Mesendoderm (in vitro differentiated cells): ENCODE measurements around the gene ECE1.

ENCODE experiments used
- DNase-seq: peaks from one replicate; pipeline ENCODE4 v3.0.0; 2013
- H2AK5ac ChIP-seq: 2 replicates; pipeline ENCODE4 v1.6.1; 2013; ENCODE audit warnings: low read length, inconsistent platforms
- H2BK120ac ChIP-seq: 2 replicates; pipeline ENCODE4 v1.6.1; 2013; ENCODE audit warnings: low read depth, mild to moderate bottlenecking, low read length, moderate library complexity, mixed read lengths
- H2BK15ac ChIP-seq: replicated peaks from 2 replicates; pipeline ENCODE4 v1.6.1; 2013; ENCODE audit warnings: low read depth, mild to moderate bottlenecking, moderate library complexity
- H2BK5ac ChIP-seq: 2 replicates; pipeline ENCODE4 v1.6.1; 2013; ENCODE audit warnings: low read length, inconsistent platforms
- H3K18ac ChIP-seq: 2 replicates; pipeline ENCODE4 v1.6.1; 2013; ENCODE audit warnings: mild to moderate bottlenecking, low read length, mixed read lengths
- H3K23ac ChIP-seq: one replicate; pipeline ENCODE4 v1.6.1; 2013; ENCODE audit warnings: low read length
- H3K27ac ChIP-seq: 2 replicates; pipeline ENCODE4 v1.5.1; 2013; ENCODE audit warnings: low read depth, mild to moderate bottlenecking, inconsistent platforms, low read length, moderate library complexity
- H3K27me3 ChIP-seq: 2 replicates; pipeline ENCODE4 v1.6.1; 2013; ENCODE audit warnings: low read length, control low read depth, mild to moderate bottlenecking, inconsistent platforms; ENCODE audit not compliant: insufficient read depth, poor library complexity
- H3K36me3 ChIP-seq: 2 replicates; pipeline ENCODE4 v1.6.1; 2013; ENCODE audit warnings: low read length, inconsistent platforms; ENCODE audit not compliant: control insufficient read depth, insufficient read depth
- H3K4ac ChIP-seq: one replicate; pipeline ENCODE4 v1.6.1; 2013; ENCODE audit warnings: low read depth, mild to moderate bottlenecking, low read length, moderate library complexity
- H3K4me1 ChIP-seq: 2 replicates; pipeline ENCODE4 v1.6.1; 2013; ENCODE audit warnings: low read depth, low read length, inconsistent platforms; ENCODE audit not compliant: control insufficient read depth
- H3K4me2 ChIP-seq: 2 replicates; pipeline ENCODE4 v1.6.1; 2013; ENCODE audit warnings: low read length
- H3K4me3 ChIP-seq: 2 replicates; pipeline ENCODE4 v1.5.1; 2013; ENCODE audit warnings: mild to moderate bottlenecking, low read length
- H3K56ac ChIP-seq: one replicate; pipeline ENCODE4 v1.6.1; 2013; ENCODE audit warnings: low read length
- H3K79me1 ChIP-seq: 2 replicates; pipeline ENCODE4 v1.6.1; 2013; ENCODE audit warnings: low read length, inconsistent platforms
- H3K79me2 ChIP-seq: 2 replicates; pipeline ENCODE4 v1.6.1; 2013; ENCODE audit warnings: mild to moderate bottlenecking, low read length; ENCODE audit not compliant: control insufficient read depth, insufficient read depth
- H3K9ac ChIP-seq: 2 replicates; pipeline ENCODE4 v1.6.1; 2013; ENCODE audit warnings: low read length, inconsistent platforms
- H4K5ac ChIP-seq: one replicate; pipeline ENCODE4 v1.6.1; 2013; ENCODE audit warnings: low read length
- H4K8ac ChIP-seq: one replicate; pipeline ENCODE4 v1.6.1; 2013; ENCODE audit warnings: low read depth, mild to moderate bottlenecking, control low read depth, low read length, moderate library complexity
- WGBS: extraction: QIAGEN DNeasy Blood & Tissue Kit; methylation state at CpG from one replicate; pipeline ENCODE4 v1.1.7; 2013; ENCODE audit warnings: low lambda C conversion rate, missing lambda C conversion rate; ENCODE audit not compliant: insufficient coverage; ENCODE audit errors: extremely low coverage; 5-methylcytosine and 5-hydroxymethylcytosine counted together

Gene ECE1

DNA sequence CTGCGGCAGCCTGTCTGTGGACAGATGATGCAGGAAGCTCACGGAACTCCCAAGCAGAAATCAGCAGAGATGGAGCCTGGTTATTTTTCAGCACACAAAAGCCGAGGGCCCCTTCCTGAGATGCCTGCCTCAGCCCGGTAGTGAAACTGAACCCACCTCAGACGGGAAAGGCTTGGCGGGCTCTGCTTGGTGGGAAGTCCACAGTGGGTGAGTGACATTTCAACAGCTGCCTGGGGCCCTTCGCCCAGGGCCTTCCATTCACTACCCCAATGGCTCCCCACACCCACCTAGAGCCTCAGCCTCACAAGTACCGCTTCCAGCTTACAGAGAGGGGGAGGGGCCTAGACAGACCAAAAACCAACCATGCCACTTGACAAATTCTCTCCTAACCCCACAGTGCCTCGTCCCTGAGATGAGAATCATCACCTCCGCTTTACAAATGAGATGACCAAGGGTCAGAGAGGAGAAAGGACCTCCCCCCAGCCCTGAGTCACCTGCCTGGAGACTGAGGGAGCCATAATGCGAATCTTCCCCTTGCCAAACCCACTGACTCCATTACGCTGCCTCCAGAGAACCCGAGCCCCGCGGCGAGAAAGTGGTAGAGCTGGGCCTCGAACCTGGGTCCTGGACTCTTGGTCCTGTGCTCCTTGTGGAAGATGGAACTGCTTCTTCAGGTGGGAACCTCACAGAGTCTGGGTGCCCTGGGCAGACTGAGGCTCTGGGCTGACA is 3.4 kb upstream of the ECE1 start:
- H3K79me1 ChIP-seq = no peaks in the 10 kb centered on the region
- H3K36me3 ChIP-seq = no peaks in the 10 kb centered on the region
- H3K23ac ChIP-seq = no peak overlapping the region
- no peaks in the 10 kb centered on the region for H3K27me3 ChIP-seq
- DNase-seq = no peak
- H4K8ac ChIP-seq = no peak overlapping the region
- H3K56ac ChIP-seq = peak overlapping the region; percentile 44
- H2BK15ac ChIP-seq = no peak overlapping the region
- peak overlapping the region; percentile 3 for H3K9ac ChIP-seq
- H3K4me1 ChIP-seq = peaks cover 13% of the 10 kb centered on the region
- no peak overlapping the region for H3K4ac ChIP-seq
- no peak overlapping the region for H2BK5ac ChIP-seq
- no peak overlapping the region for H3K27ac ChIP-seq
- H3K4me3 ChIP-seq = no peak overlapping the region
- H2BK120ac ChIP-seq = no peak overlapping the region
- no CpG with 5 or more reads among the region's 17 CpGs for WGBS
- H2AK5ac ChIP-seq = no peak overlapping the region
- H3K18ac ChIP-seq = no peak overlapping the region
- H4K5ac ChIP-seq = no peak overlapping the region
- no peak overlapping the region for H3K4me2 ChIP-seq
- H3K79me2 ChIP-seq = no peaks in the 10 kb centered on the region

DNA sequence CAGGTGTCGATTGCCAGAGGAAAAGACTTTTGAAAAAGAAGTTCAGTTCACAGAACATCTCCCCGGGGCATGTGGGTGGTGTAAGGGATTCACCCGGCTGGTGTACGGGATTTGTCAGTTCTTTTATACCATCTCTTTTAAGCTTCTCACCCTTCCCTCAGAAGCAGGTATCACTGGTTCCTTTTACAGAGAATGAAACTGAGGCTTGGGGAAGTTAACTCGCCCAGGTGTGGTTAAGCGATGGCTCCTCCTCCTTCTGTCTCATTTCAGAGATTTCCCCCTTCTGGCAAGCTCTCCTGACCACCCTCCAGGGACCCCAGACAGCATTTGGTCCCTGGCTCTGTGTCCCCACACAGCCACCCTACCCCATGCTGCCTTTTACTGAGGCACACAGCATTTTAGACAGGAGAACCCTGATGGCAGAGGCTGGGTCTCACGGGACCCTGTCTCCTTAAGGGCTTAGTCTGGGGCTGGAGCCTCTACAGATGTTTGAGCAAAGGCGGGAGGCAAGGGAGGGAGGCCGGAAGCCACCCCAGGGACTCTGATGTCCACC is 2.8 kb upstream of the ECE1 start:
- Histone ChIP-seq H3K79me1 (no peaks in the 10 kb centered on the region), H4K5ac (no peak overlapping the region), H3K4me3 (no peak overlapping the region), H2AK5ac (no peak overlapping the region), H3K27me3 (no peaks in the 10 kb centered on the region), H3K23ac (no peak overlapping the region), H3K36me3 (no peaks in the 10 kb centered on the region), H3K4me2 (no peak overlapping the region), H3K9ac (peak overlapping the region; percentile 3), H2BK5ac (no peak overlapping the region), H3K4me1 (peaks cover 13% of the 10 kb centered on the region), H2BK15ac (no peak overlapping the region), H3K27ac (no peak overlapping the region), H3K56ac (peak overlapping the region; percentile 44), H3K79me2 (no peaks in the 10 kb centered on the region), H4K8ac (no peak overlapping the region), H2BK120ac (no peak overlapping the region), H3K18ac (no peak overlapping the region), H3K4ac (no peak overlapping the region)
- DNase-seq = no peak
- WGBS = no CpG with 5 or more reads among the region's 9 CpGs

- no peaks in the 10 kb centered on the region for H3K27me3 ChIP-seq
- H2BK120ac ChIP-seq = no peak overlapping the region
- no peak overlapping the region for H3K4me3 ChIP-seq
- H3K18ac ChIP-seq = no peak overlapping the region
- H3K36me3 ChIP-seq = no peaks in the 10 kb centered on the region
- no peak overlapping the region for H3K9ac ChIP-seq
- no peak overlapping the region for H2AK5ac ChIP-seq
- no peaks in the 10 kb centered on the region for H3K79me1 ChIP-seq
- H2BK15ac ChIP-seq = no peak overlapping the region
- H3K79me2 ChIP-seq = no peaks in the 10 kb centered on the region
- WGBS = no CpG with 5 or more reads among the region's 3 CpGs
- H3K27ac ChIP-seq = no peak overlapping the region
- H4K8ac ChIP-seq = no peak overlapping the region
- H3K56ac ChIP-seq = peak overlapping the region; percentile 39
- no peak overlapping the region for H3K4me2 ChIP-seq
- no peak overlapping the region for H3K23ac ChIP-seq
- no peak overlapping the region for H4K5ac ChIP-seq
- peaks cover 13% of the 10 kb centered on the region for H3K4me1 ChIP-seq
- H2BK5ac ChIP-seq = no peak overlapping the region
- H3K4ac ChIP-seq = no peak overlapping the region
- DNase-seq = no peak
Measured at GRCh38 chr1:21292503-21292983, 2.3 kb upstream of the ECE1 start.

DNA sequence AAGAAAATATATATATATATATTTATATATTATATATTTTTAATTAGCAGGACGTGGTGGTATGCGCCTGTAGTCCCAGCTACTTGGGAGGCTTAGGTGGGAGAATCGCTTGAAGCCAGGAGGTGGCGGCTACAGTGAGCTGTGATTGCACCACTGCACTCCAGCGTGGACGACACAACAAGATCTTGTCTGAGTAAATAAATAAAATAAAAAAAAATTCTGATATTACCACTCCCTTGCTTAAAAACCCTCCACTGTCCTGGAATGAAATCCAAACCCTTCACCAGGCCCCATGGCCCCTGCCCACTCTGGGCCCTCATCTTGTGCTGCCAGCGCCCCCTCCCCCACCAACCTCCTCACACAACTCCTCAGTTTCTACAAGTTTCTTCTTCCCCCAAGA is 1.7 kb upstream of the ECE1 start:
- no peak overlapping the region for H3K4me2 ChIP-seq

GRCh38 chr1:21291184-21291583 is 921 bp upstream of the ECE1 start:
- H3K56ac ChIP-seq = no peak overlapping the region
- no peak overlapping the region for H3K27ac ChIP-seq
- no peak for DNase-seq
- peaks cover 13% of the 10 kb centered on the region for H3K4me1 ChIP-seq
- H3K23ac ChIP-seq = no peak overlapping the region
- H2AK5ac ChIP-seq = no peak overlapping the region
- H4K5ac ChIP-seq = no peak overlapping the region
- H3K9ac ChIP-seq = no peak overlapping the region
- no peaks in the 10 kb centered on the region for H3K79me1 ChIP-seq
- no peaks in the 10 kb centered on the region for H3K36me3 ChIP-seq
- no peak overlapping the region for H3K4ac ChIP-seq
- no peak overlapping the region for H2BK15ac ChIP-seq
- no peak overlapping the region for H3K4me2 ChIP-seq
- H3K18ac ChIP-seq = peak overlapping the region; percentile 21
- no peaks in the 10 kb centered on the region for H3K79me2 ChIP-seq
- WGBS = no CpG with 5 or more reads among the region's 8 CpGs
- no peak overlapping the region for H4K8ac ChIP-seq
- H3K27me3 ChIP-seq = no peaks in the 10 kb centered on the region
- H2BK5ac ChIP-seq = no peak overlapping the region
- no peak overlapping the region for H2BK120ac ChIP-seq
- H3K4me3 ChIP-seq = no peak overlapping the region

More for the DNA sequence above, 1.7 kb upstream of the ECE1 start:
- no peak overlapping the region for H3K27ac ChIP-seq
- H2BK120ac ChIP-seq = no peak overlapping the region
- no peak overlapping the region for H3K56ac ChIP-seq
- no peak overlapping the region for H4K8ac ChIP-seq
- no peaks in the 10 kb centered on the region for H3K79me1 ChIP-seq
- no peak for DNase-seq
- no peaks in the 10 kb centered on the region for H3K79me2 ChIP-seq
- no peak overlapping the region for H4K5ac ChIP-seq
- no peak overlapping the region for H2BK15ac ChIP-seq
- H3K4me1 ChIP-seq = peaks cover 13% of the 10 kb centered on the region
- H3K23ac ChIP-seq = no peak overlapping the region
- no peak overlapping the region for H3K9ac ChIP-seq
- no peak overlapping the region for H2BK5ac ChIP-seq
- H2AK5ac ChIP-seq = no peak overlapping the region
- H3K36me3 ChIP-seq = no peaks in the 10 kb centered on the region
- H3K27me3 ChIP-seq = no peaks in the 10 kb centered on the region
- WGBS = no CpG with 5 or more reads among the region's 7 CpGs
- no peak overlapping the region for H3K4ac ChIP-seq
- H3K18ac ChIP-seq = no peak overlapping the region
- no peak overlapping the region for H3K4me3 ChIP-seq
